ENCODE results near the gene CHCT1. TPM values are rescaled to one million over a fixed set of nuclear protein-coding genes. Genes with fewer than 3 reads are reported as not detected.

The CHCT1 gene
- total RNA-seq, 2 donors from 2014 or later: not detected

DNA sequence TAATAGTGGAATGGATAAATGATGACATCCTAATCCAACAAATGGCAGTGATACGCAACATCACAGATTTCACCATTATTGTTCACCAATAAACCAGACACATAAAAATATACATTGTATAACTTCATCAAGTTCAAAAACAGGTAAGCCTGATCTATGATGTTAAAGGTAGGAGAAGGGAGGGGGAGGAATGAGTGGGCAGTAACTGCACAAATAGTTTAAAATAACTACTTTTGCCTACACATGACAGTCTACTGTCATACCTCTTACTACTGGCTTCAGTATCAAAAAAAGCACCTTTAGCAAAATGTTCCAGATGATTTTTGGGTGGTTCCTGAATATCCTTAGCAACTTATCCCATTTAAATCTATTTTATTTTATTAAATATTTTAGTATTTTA is 28.8 kb downstream of the CHCT1 start:
- Histone ChIP-seq H3K4me1 (ENCODE audit: control insufficient read depth in 1 of 2, low read depth in 2 of 2) (no peaks in the 10 kb centered on the region), H3K4me3 (no peak overlapping the region), H3K9me3 (no peaks in the 10 kb centered on the region), H3K27ac (no peak overlapping the region), H3K27me3 (replicated peaks; ENCODE audit: insufficient read depth) (no peaks in the 10 kb centered on the region), H3K36me3 (peaks cover 27% of the 10 kb centered on the region)
- no peak for ATAC-seq (ENCODE audit: insufficient number of reproducible peaks, low FRiP score, low read depth)
- TF ChIP-seq, protein P1, sequence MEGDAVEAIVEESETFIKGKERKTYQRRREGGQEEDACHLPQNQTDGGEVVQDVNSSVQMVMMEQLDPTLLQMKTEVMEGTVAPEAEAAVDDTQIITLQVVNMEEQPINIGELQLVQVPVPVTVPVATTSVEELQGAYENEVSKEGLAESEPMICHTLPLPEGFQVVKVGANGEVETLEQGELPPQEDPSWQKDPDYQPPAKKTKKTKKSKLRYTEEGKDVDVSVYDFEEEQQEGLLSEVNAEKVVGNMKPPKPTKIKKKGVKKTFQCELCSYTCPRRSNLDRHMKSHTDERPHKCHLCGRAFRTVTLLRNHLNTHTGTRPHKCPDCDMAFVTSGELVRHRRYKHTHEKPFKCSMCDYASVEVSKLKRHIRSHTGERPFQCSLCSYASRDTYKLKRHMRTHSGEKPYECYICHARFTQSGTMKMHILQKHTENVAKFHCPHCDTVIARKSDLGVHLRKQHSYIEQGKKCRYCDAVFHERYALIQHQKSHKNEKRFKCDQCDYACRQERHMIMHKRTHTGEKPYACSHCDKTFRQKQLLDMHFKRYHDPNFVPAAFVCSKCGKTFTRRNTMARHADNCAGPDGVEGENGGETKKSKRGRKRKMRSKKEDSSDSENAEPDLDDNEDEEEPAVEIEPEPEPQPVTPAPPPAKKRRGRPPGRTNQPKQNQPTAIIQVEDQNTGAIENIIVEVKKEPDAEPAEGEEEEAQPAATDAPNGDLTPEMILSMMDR (IDR thresholded peaks at IDR 0.05): no peak
- DNase-seq (ENCODE audit: low spot score): no peak

DNA sequence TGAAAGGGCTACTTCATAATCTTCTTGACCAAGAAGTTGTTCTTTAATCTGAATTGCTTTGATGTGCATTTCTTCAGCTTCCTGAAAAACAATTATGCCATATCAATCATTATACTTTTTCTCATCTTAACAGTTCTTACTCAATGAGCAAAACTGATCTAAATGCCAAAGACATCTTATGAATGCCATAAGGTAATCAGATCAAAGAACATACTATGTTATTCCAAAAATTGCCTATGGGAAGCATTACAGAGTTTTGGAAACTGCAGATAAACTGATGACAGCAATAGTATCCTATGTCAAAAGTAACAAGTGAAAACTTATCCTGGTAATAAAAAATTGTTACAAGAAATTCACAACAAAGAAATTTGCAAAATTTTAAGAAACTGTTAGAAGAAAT is 29.7 kb downstream of the CHCT1 start:
- Histone ChIP-seq H3K4me1 (ENCODE audit: control insufficient read depth in 1 of 2, low read depth in 2 of 2) (no peaks in the 10 kb centered on the region), H3K27ac (no peak overlapping the region), H3K9me3 (no peaks in the 10 kb centered on the region), H3K27me3 (replicated peaks; ENCODE audit: insufficient read depth) (no peaks in the 10 kb centered on the region), H3K4me3 (no peak overlapping the region), H3K36me3 (peaks cover 27% of the 10 kb centered on the region)
- DNase-seq (ENCODE audit: low spot score) (no peak), ATAC-seq (ENCODE audit: insufficient number of reproducible peaks, low FRiP score, low read depth) (no peak)
- TF ChIP-seq, protein P1 (IDR thresholded peaks at IDR 0.05): no peak

DNA sequence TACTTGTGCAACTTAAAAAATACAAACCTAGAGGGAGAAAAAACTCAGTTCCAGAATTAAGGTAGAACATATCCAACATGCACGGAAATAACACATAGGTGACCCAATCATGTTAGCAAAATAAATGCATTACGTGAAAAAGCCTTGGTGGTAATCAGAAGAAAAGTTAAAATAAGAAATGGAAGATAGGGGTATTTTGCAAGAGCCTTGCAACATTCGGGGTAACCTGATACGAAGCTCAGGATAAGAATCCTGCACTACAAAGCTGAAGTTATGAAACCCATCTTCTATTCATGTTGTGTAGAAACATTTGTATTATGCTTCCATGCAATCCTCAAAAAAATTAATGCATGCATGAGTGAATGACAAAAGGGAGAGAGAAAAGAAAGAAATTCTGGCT is 33.1 kb downstream of the CHCT1 start:
- Histone ChIP-seq H3K36me3 (peaks cover 31% of the 10 kb centered on the region), H3K4me3 (no peak overlapping the region), H3K4me1 (ENCODE audit: control insufficient read depth in 1 of 2, low read depth in 2 of 2) (no peaks in the 10 kb centered on the region), H3K27me3 (replicated peaks; ENCODE audit: insufficient read depth) (no peaks in the 10 kb centered on the region), H3K27ac (no peak overlapping the region), H3K9me3 (no peaks in the 10 kb centered on the region)
- TF ChIP-seq, protein P1 (IDR thresholded peaks at IDR 0.05): no peak
- ATAC-seq (ENCODE audit: insufficient number of reproducible peaks, low FRiP score, low read depth): no peak
- no peak for DNase-seq (ENCODE audit: low spot score)

DNA sequence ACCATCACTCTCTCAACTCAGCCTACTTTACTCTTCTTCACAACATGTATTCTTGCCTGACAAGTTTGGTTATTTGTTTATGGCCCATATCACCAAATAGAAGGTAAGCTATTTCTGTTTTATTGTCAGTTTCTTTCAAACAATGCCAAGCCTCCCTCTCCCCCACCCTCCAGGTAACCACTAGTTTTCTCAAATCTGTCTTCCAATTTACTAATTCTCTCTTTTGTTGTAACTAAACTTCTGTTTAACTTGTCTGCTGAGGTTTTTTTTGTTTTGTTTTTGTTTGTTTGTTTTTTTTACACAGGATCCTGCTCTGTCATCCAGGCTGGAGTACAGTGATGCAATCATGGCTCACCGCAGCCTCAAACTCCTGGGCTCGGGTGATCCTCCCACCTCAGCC is 34.9 kb downstream of the CHCT1 start:
- DNase-seq (ENCODE audit: low spot score) (no peak), ATAC-seq (ENCODE audit: insufficient number of reproducible peaks, low FRiP score, low read depth) (no peak)
- H3K27ac ChIP-seq: no peak overlapping the region
- TF ChIP-seq, protein P1 (IDR thresholded peaks at IDR 0.05): no peak
- no peaks in the 10 kb centered on the region for H3K9me3 ChIP-seq
- H3K36me3 ChIP-seq: peaks cover 33% of the 10 kb centered on the region
- H3K4me3 ChIP-seq: no peak overlapping the region
- no peaks in the 10 kb centered on the region for H3K27me3 ChIP-seq (replicated peaks; ENCODE audit: insufficient read depth)
- H3K4me1 ChIP-seq (ENCODE audit: control insufficient read depth in 1 of 2, low read depth in 2 of 2): no peaks in the 10 kb centered on the region

DNA sequence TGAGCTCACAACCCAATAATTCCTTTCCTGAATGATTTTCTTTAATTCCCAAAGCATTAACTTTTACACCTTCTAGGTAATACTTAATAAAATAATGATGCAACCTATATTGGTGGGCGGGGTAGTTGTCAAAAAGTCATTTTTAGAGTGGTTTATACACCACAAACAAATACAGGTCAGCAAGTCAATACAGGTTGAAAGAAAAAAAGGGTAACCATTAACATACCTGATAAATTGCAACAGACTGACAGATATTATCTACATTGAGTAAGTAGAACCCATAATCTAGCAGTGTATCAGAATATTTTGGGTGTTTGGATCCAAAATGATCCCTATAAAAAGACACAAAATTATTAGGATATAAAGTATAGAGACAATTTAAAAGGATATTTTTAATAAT is 39.3 kb downstream of the CHCT1 start:
- no peak overlapping the region for H3K4me3 ChIP-seq
- H3K27me3 ChIP-seq (replicated peaks; ENCODE audit: insufficient read depth): no peaks in the 10 kb centered on the region
- ATAC-seq (ENCODE audit: insufficient number of reproducible peaks, low FRiP score, low read depth) (no peak), DNase-seq (ENCODE audit: low spot score) (no peak)
- peaks cover 30% of the 10 kb centered on the region for H3K36me3 ChIP-seq
- TF ChIP-seq, protein P1 (IDR thresholded peaks at IDR 0.05): no peak
- H3K27ac ChIP-seq: no peak overlapping the region
- H3K4me1 ChIP-seq (ENCODE audit: control insufficient read depth in 1 of 2, low read depth in 2 of 2): peaks cover 11 to 16% of the 10 kb centered on the region in 2 donors
- no peaks in the 10 kb centered on the region for H3K9me3 ChIP-seq
